B cell (primary cell): ENCODE measurements around the gene MUL1.

Source experiments
- CTCF ChIP-seq: fragments of 200-600 bp; IDR thresholded peaks from one replicate; pipeline ENCODE4 v1.8.0; 2022; ENCODE audit warnings: antibody characterized with exemption, mild to moderate bottlenecking
- EZH2 ChIP-seq: IDR thresholded peaks from 2 replicates; pipeline ENCODE4 v1.6.1; 2012; ENCODE audit warnings: borderline replicate concordance, low read depth, mild to moderate bottlenecking, moderate library complexity, low read length; ENCODE audit not compliant: insufficient read depth, poor library complexity, severe bottlenecking

DNA sequence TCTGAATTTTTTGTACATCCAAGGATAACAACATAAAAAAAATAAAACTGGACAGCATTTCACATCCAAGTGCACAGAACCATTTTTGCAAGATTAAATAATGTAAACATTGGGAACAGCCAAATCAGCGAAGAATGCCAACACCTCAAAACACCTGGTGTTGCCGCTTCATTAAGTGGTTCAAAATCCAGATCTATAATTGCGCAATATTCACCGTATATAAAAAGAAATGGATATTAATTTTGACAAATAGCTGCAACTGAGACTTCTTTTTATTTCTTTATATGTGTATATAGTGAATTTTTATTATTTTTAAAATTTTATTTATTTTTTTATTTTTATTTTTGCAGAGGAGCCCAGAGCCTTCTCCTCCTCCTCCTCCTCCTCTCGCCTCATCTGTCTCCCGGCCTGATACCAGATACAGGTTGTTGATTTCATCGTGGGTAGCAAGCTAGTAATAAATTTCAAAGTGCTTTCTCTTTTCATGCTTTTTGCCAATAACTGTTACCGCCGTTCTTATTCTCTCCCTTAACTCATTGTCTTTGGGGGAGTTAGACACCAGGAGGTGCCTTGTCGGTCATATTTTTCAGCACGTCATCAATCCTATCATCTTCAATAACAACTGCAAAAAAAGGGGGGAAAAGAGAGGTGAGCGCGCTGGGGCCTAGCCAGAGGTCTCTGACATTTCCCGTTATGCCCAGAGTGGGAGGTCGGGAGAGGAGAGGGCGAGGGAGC lies 24.7 kb downstream of the MUL1 start:
- TF ChIP-seq CTCF (no peak), EZH2 (no peak)
